AG09319 (cell line): Measurements from ENCODE around the gene POR.

Experiments used
- DNase-seq: peaks from one replicate; pipeline ENCODE4 v3.0.0-alpha.2; 2010; ENCODE audit warnings: low read depth; ENCODE audit errors: extremely low read depth
- CTCF ChIP-seq: IDR thresholded peaks from 2 replicates; pipeline ENCODE4 v1.5.1; 2011; ENCODE audit warnings: low read depth, mild to moderate bottlenecking, inconsistent platforms, low read length, moderate library complexity

The POR gene

GRCh38 chr7:75994388-75995051, 79.6 kb downstream of the POR start, which contains the start of gene TMEM120A:
TMEM120A (minus strand) TSS chr7:75994595; CDS start chr7:75994570, 25 bp downstream.
- TF ChIP-seq CTCF: no peak; the same call in 1 of the 2 replicates
- DNase-seq: peak; percentile 80

GRCh38 chr7:75995052-75995471, 80.1 kb downstream of the POR start:
- no peak for DNase-seq
- no peak for TF ChIP-seq CTCF

GRCh38 chr7:75995996-75996395, 81.0 kb downstream of the POR start:
- no peak for DNase-seq
- TF ChIP-seq CTCF: no peak

- DNase-seq: no peak
- TF ChIP-seq CTCF: no peak
Measured at GRCh38 chr7:75996476-75996875, 81.5 kb downstream of the POR start.

GRCh38 chr7:75998038-75998437, 83.1 kb downstream of the POR start:
- TF ChIP-seq CTCF: no peak
- DNase-seq: no peak

GRCh38 chr7:76000566-76000965, 85.6 kb downstream of the POR start:
- no peak for DNase-seq
- no peak for TF ChIP-seq CTCF

GRCh38 chr7:76002139-76002538, 87.2 kb downstream of the POR start:
- TF ChIP-seq CTCF: no peak
- DNase-seq: no peak
